B cell (primary cell): ENCODE data around the gene C2orf74. TPM values are rescaled to one million over a fixed set of nuclear protein-coding genes. Genes with fewer than 3 reads are reported as not detected.

Experiments used
- ATAC-seq: fragments of 200-7000 bp; cut with Tn5 transposase; one replicate; pipeline ENCODE4 v1.10.0; 2021; ENCODE audit warnings: low read depth, mild to moderate bottlenecking, moderate number of reproducible peaks, moderate library complexity
- CTCF ChIA-PET: fragments of 350-600 bp; sonication (Branson Sonifier 250); formaldehyde crosslinking; loops from one replicate; lab custom pipeline; 2021; ENCODE audit warnings: antibody characterized with exemption, inconsistent platforms; lab: Charles Lee
- POLR2A ChIA-PET: fragments of 350-600 bp; sonication (Branson Sonifier 250); formaldehyde crosslinking; loops from one replicate; lab custom pipeline; 2021; ENCODE audit warnings: antibody characterized with exemption; lab: Charles Lee
- DNase-seq: peaks from one replicate; pipeline ENCODE4 v3.0.0; 2013
- H2AFZ ChIP-seq: 2 replicates; pipeline ENCODE4 v1.6.1; 2012; ENCODE audit warnings: mild to moderate bottlenecking, low read depth, low read length; ENCODE audit not compliant: insufficient read depth, poor library complexity, severe bottlenecking
- H3K27ac ChIP-seq, 2 donors: 1 replicate in 1 of 2; 2 replicates in 1 of 2; pipeline ENCODE4 v1.5.1; 2012 to 2013; ENCODE audit warnings: low read length in 2 of 2, mild to moderate bottlenecking in 2 of 2, moderate library complexity in 1 of 2
- H3K27me3 ChIP-seq, 4 experiments: fragments of 200-600 bp in 1 of 4; sonication (generic) in 1 of 4; replicated peaks in 1 of 4; 1 replicate in 2 of 4; 2 replicates in 2 of 4; pipeline versions ENCODE4 v1.6.1 to v1.7.0; 2013 to 2016; ENCODE audit warnings: low read length in 3 of 4, mild to moderate bottlenecking in 2 of 4, mixed read lengths in 1 of 4, moderate library complexity in 1 of 4; ENCODE audit not compliant: insufficient read depth in 4 of 4, control insufficient read depth in 3 of 4; ENCODE audit errors: control extremely low read depth in 1 of 4
- H3K36me3 ChIP-seq, 2 experiments: replicated peaks in 1 of 2; 1 replicate in 1 of 2; 2 replicates in 1 of 2; pipeline versions ENCODE4 v1.6.1 to v1.7.1; 2013; ENCODE audit warnings: low read length in 1 of 2; ENCODE audit not compliant: insufficient read depth in 2 of 2, control insufficient read depth in 1 of 2; ENCODE audit errors: control extremely low read depth in 1 of 2, extremely low read depth in 1 of 2
- H3K4me1 ChIP-seq, 2 donors: fragments of 200-600 bp in 1 of 2; sonication (generic) in 1 of 2; 1 replicate in 1 of 2; 2 replicates in 1 of 2; pipeline versions ENCODE4 v1.5.1 to v1.6.1; 2013 to 2017; ENCODE audit warnings: low read length in 2 of 2; ENCODE audit not compliant: control insufficient read depth in 2 of 2, insufficient read depth in 2 of 2
- H3K4me2 ChIP-seq: replicated peaks from 2 replicates; pipeline ENCODE3; 2012; ENCODE audit warnings: mild to moderate bottlenecking, low read depth, low read length; ENCODE audit not compliant: poor library complexity, severe bottlenecking
- H3K4me3 ChIP-seq, 5 experiments: fragments of 200-600 bp in 1 of 5; sonication (generic) in 1 of 5; 1 replicate in 3 of 5; 2 replicates in 2 of 5; pipeline versions ENCODE4 v1.5.1 to v1.7.0; 2011 to 2016; ENCODE audit warnings: low read length in 4 of 5, mild to moderate bottlenecking in 4 of 5, low read depth in 2 of 5, control low read depth in 1 of 5, moderate library complexity in 1 of 5; ENCODE audit not compliant: insufficient read depth in 1 of 5; ENCODE audit errors: control extremely low read depth in 1 of 5, extremely low read depth in 1 of 5
- H3K79me2 ChIP-seq: fragments of 200-600 bp; sonication (generic); one replicate; pipeline ENCODE4 v1.6.0; 2016; ENCODE audit warnings: low read length; ENCODE audit not compliant: control insufficient read depth, insufficient read depth
- H3K9ac ChIP-seq: fragments of 200-600 bp; sonication (generic); 2 replicates; pipeline ENCODE4 v1.6.1; 2017; ENCODE audit warnings: mild to moderate bottlenecking, low read length, moderate library complexity
- H3K9me3 ChIP-seq, 3 donors: one replicate each; pipeline versions ENCODE4 v1.6.1 to v1.7.1; 2013; ENCODE audit warnings: low read length in 2 of 3; ENCODE audit not compliant: control insufficient read depth in 2 of 3, insufficient read depth in 1 of 3; ENCODE audit errors: control extremely low read depth in 1 of 3
- H4K20me1 ChIP-seq: 2 replicates; pipeline ENCODE4 v1.6.0; 2012; ENCODE audit warnings: mild to moderate bottlenecking, low read length; ENCODE audit not compliant: insufficient read depth, control insufficient read depth, poor library complexity, severe bottlenecking
- H3K27ac Mint-ChIP-seq: one replicate; pipeline ENCODE4 v1.8.0; 2021; ENCODE audit warnings: mixed read lengths
- H3K27me3 Mint-ChIP-seq: one replicate; pipeline ENCODE4 v1.8.0; 2021; ENCODE audit warnings: mixed read lengths
- H3K4me1 Mint-ChIP-seq: one replicate; pipeline ENCODE4 v1.8.0; 2021; ENCODE audit warnings: mixed read lengths
- H3K4me3 Mint-ChIP-seq: one replicate; pipeline ENCODE4 v1.8.0; 2021; ENCODE audit warnings: mixed read lengths
- H3K9me3 Mint-ChIP-seq: one replicate; pipeline ENCODE4 v1.8.0; 2022; ENCODE audit warnings: mixed read lengths; ENCODE audit not compliant: insufficient read depth
- CTCF ChIP-seq: fragments of 200-600 bp; IDR thresholded peaks from one replicate; pipeline ENCODE4 v1.8.0; 2022; ENCODE audit warnings: antibody characterized with exemption, mild to moderate bottlenecking
- EZH2 ChIP-seq: IDR thresholded peaks from 2 replicates; pipeline ENCODE4 v1.6.1; 2012; ENCODE audit warnings: borderline replicate concordance, low read depth, mild to moderate bottlenecking, moderate library complexity, low read length; ENCODE audit not compliant: insufficient read depth, poor library complexity, severe bottlenecking
- WGBS: methylation state at CpG from one replicate; pipeline ENCODE4 v1.1.5; 2013; ENCODE audit warnings: missing lambda C conversion rate; ENCODE audit not compliant: insufficient coverage; 5-methylcytosine and 5-hydroxymethylcytosine counted together
- intact Hi-C: fragments of 100-400 bp; cut with micrococcal nuclease; formaldehyde crosslinking; loops from one replicate; pipeline ENCODE4 v1.10.0; 2022
- polyA plus RNA-seq: library from polyadenylated mRNA; depleted of rRNA; stranded (reverse); fragments of >200 nt; gene quantifications from 2 replicates; pipeline ENCODE4 v1.2.3, GENCODE V29; 2012
- total RNA-seq, 2 donors: library from RNA; stranded (reverse); fragments of 120-200 nt in 1 of 2; gene quantifications; 1 replicate in 1 of 2; 2 replicates in 1 of 2; pipeline versions ENCODE4 v1.2.3 to v1.2.4, GENCODE V29; 2013 to 2022

C2orf74 gene
- total and polyA plus RNA-seq, 2 donors (not counting 1 experiment from before 2014, with no cell fraction given): 11.1 to 16.2 TPM

- Mint-ChIP-seq H3K27me3 (no peaks in the 10 kb centered on the region), H3K27ac (no peak overlapping the region), H3K4me3 (no peak overlapping the region), H3K4me1 (peaks cover 11% of the 10 kb centered on the region), H3K9me3 (no peaks in the 10 kb centered on the region)
- POLR2A ChIA-PET: no interaction called here
- no peak for TF ChIP-seq EZH2
- TF ChIP-seq CTCF: no peak
- DNase-seq: no peak
- Histone ChIP-seq H3K27me3 (no peaks in the 10 kb centered on the region), H3K4me2 (no peak overlapping the region), H3K9ac (no peak overlapping the region), H2AFZ (no peak overlapping the region), H3K4me1 (peaks cover 8 to 11% of the 10 kb centered on the region in 2 donors), H3K36me3 (peaks cover 7 to 26% of the 10 kb centered on the region in 2 experiments), H4K20me1 (no peaks in the 10 kb centered on the region), H3K79me2 (peaks cover 41% of the 10 kb centered on the region), H3K27ac (no peak overlapping the region), H3K9me3 (no peaks in the 10 kb centered on the region), H3K4me3 (no peak overlapping the region)
- CTCF ChIA-PET: no interaction called here
- no peak for ATAC-seq
- WGBS: 94% methylated on average over 4 of the region's 6 CpGs
- intact Hi-C loops: no loop called here
These were observed 12.9 kb upstream of the C2orf74 start for GRCh38 chr2:61149074-61149473.

DNA sequence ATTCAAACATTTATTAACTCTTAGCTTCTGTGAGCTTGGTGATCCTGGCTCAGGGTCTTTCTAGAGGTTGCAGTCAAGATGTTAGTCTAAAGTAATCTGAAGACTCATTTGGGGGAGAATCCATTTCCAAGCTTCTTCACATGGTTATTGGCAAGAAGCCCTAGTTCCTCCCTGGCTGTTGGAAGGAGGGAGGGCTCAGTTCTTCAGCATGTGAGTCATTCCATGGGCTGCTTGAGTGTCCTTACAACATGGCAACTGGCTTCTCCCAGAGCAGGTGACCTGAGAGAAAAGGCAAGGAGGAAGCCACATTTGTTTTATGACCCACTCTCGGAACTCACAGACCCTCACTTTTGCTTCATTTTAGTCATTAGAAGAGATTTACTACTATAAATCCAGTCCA, 10.6 kb upstream of the C2orf74 start:
- peaks cover 7 to 26% of the 10 kb centered on the region in 2 experiments for H3K36me3 ChIP-seq
- Mint-ChIP-seq H3K27me3 (no peaks in the 10 kb centered on the region), H3K4me1 (peaks cover 1% of the 10 kb centered on the region), H3K9me3 (no peaks in the 10 kb centered on the region), H3K27ac (no peak overlapping the region), H3K4me3 (no peak overlapping the region)
- ChIA-PET CTCF (no interaction called here), POLR2A (no interaction called here)
- H3K4me2 ChIP-seq: no peak overlapping the region
- H3K9ac ChIP-seq: no peak overlapping the region
- WGBS: no CpG with 5 or more reads among the region's 1 CpG
- H3K27ac ChIP-seq: no peak overlapping the region
- TF ChIP-seq CTCF: no peak
- TF ChIP-seq EZH2: no peak
- ATAC-seq (no peak), DNase-seq (no peak)
- no peak overlapping the region for H3K4me3 ChIP-seq
- no peaks in the 10 kb centered on the region for H3K9me3 ChIP-seq
- no peak overlapping the region for H2AFZ ChIP-seq
- intact Hi-C loops: no loop called here
- no peaks in the 10 kb centered on the region for H3K4me1 ChIP-seq
- peaks cover 30% of the 10 kb centered on the region for H3K79me2 ChIP-seq
- no peaks in the 10 kb centered on the region for H4K20me1 ChIP-seq
- H3K27me3 ChIP-seq: no peaks in the 10 kb centered on the region
